ENCODE data around the gene KLHDC3. TPM values are rescaled to one million over a fixed set of nuclear protein-coding genes. Genes with fewer than 3 reads are reported as not detected.
A peak's percentile ranks its signal among the peaks of the same experiment; 100 is the strongest.

The KLHDC3 gene
- total RNA-seq, 1 donor from 2014 or later, result 70.6 TPM

GRCh38 chr6:43045371-43045930, 31.4 kb downstream of the KLHDC3 start:
- Histone ChIP-seq H3K36me3 (ENCODE audit: control insufficient read depth, insufficient read depth, low read length) (peaks cover 46% of the 10 kb centered on the region), H3K4me3 (ENCODE audit: low read depth, low read length) (no peak overlapping the region), H3K27me3 (ENCODE audit: control insufficient read depth, insufficient read depth, low read length) (no peaks in the 10 kb centered on the region)
- no peak for FAIRE-seq
- no peak for TF ChIP-seq CTCF (IDR thresholded peaks at IDR 0.05; ENCODE audit: insufficient read depth, low read length, severe bottlenecking)
- DNase-seq (ENCODE audit: low read depth), result no peak

GRCh38 chr6:43047998-43048397, 33.9 kb downstream of the KLHDC3 start:
- no peaks in the 10 kb centered on the region for H3K27me3 ChIP-seq (ENCODE audit: control insufficient read depth, insufficient read depth, low read length)
- no peak for TF ChIP-seq CTCF (IDR thresholded peaks at IDR 0.05; ENCODE audit: insufficient read depth, low read length, severe bottlenecking)
- no peak for FAIRE-seq

DNA sequence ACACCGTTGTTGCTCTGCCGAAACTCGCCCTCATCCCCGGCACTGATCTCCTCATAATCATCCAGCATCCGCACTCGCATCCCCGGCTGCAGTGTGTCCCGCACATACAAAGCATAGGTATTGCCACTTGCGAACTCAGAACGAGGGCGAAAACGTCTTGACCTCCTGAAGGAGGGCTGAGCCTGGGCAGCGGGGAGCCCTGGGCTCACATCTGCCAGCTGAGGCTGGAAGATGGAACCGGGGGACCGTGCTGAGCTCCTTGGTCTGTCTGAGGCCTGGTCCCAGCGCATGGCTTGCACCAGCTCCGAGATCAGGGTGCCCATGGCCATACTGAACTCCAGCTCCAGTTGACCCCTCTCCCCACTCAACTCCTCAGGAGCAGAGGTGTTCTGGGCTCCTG, 36.9 kb downstream of the KLHDC3 start:
- no peak for FAIRE-seq
- Histone ChIP-seq H3K36me3 (ENCODE audit: control insufficient read depth, insufficient read depth, low read length) (peaks cover 30% of the 10 kb centered on the region), H3K4me3 (ENCODE audit: low read depth, low read length) (no peak overlapping the region)

More at GRCh38 chr6:43047998-43048397, 33.9 kb downstream of the KLHDC3 start:
- Histone ChIP-seq H3K36me3 (ENCODE audit: control insufficient read depth, insufficient read depth, low read length) (peaks cover 43% of the 10 kb centered on the region), H3K4me3 (ENCODE audit: low read depth, low read length) (no peak overlapping the region)
- no peak for DNase-seq (ENCODE audit: low read depth)

DNA sequence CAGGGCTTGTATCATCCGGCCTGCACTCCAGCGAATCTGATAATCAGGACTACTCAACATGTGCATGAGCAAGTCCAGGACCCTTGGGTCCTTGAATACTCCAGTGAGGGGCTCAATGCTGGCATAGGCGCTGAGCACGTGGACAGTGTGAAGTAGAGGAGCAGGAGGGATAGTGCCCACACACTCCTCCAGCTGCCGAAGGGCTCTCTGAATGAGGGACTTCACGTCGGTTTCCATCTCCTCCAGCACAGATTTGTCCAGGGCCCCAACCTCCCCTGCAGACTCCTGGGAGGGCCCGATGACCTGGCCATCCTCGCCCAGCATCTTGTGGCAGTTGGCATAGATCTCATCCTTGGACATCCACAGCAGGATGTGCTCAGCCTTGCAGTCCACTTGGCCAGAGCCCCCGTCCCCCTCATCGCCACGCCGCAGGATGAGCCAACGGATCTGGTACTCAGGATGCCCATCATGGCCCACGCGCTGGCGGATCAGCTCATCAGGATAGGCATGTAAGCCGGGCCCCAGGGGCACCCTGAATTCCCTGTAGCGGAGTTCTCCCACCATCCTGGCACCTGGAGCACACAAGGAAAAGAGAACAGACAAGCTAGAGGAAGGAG, 38.3 kb downstream of the KLHDC3 start:
- Histone ChIP-seq H3K27me3 (ENCODE audit: control insufficient read depth, insufficient read depth, low read length) (no peaks in the 10 kb centered on the region), H3K4me3 (ENCODE audit: low read depth, low read length) (no peak overlapping the region), H3K36me3 (ENCODE audit: control insufficient read depth, insufficient read depth, low read length) (peaks cover 25% of the 10 kb centered on the region)
- no peak for TF ChIP-seq CTCF (IDR thresholded peaks at IDR 0.05; ENCODE audit: insufficient read depth, low read length, severe bottlenecking)
- no peak for DNase-seq (ENCODE audit: low read depth)
- no peak for FAIRE-seq

More for the DNA sequence above, 36.9 kb downstream of the KLHDC3 start:
- no peaks in the 10 kb centered on the region for H3K27me3 ChIP-seq (ENCODE audit: control insufficient read depth, insufficient read depth, low read length)
- no peak for DNase-seq (ENCODE audit: low read depth)
- TF ChIP-seq CTCF (IDR thresholded peaks at IDR 0.05; ENCODE audit: insufficient read depth, low read length, severe bottlenecking), result no peak

- Histone ChIP-seq H3K4me3 (ENCODE audit: low read depth, low read length) (peak overlapping the region; percentile 61), H3K36me3 (ENCODE audit: control insufficient read depth, insufficient read depth, low read length) (peaks cover 26% of the 10 kb centered on the region), H3K27me3 (ENCODE audit: control insufficient read depth, insufficient read depth, low read length) (no peaks in the 10 kb centered on the region)
- DNase-seq (ENCODE audit: low read depth) (no peak), FAIRE-seq (no peak)
- no peak for TF ChIP-seq CTCF (IDR thresholded peaks at IDR 0.05; ENCODE audit: insufficient read depth, low read length, severe bottlenecking)
Measured at GRCh38 chr6:43052842-43053544, 38.9 kb downstream of the KLHDC3 start.

Data from bronchial epithelial cell (primary cell).